Measurements from ENCODE around the gene BANF2.

BANF2 gene

DNA sequence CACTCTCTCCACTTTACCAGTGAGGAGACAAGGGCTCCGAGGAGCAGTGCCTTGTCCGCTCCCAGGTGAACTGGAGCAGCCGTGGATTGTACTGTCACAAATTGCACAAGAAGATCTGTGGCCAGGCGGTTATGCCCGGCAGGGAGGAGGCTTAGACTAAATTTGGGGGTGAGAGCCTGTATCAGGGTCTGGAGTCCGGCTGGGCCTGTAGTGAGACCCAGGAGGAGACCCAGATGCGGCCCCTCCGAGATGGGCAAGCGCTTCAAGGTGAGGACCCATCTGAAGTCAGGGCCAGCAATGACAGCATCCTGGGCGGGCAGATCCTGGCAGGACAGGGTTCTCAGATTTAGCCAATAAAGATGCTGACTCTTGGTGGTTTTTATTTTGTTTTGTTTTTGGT is 27.6 kb downstream of the BANF2 start:
- Histone ChIP-seq H3K9me3 (ENCODE audit: insufficient read depth, low read length, severe bottlenecking) (no peaks in the 10 kb centered on the region), H3K36me3 (ENCODE audit: insufficient read depth, low read length) (no peaks in the 10 kb centered on the region), H4K20me1 (ENCODE audit: insufficient read depth, low read length) (no peaks in the 10 kb centered on the region), H2AFZ (ENCODE audit: low read depth, low read length) (no peak overlapping the region), H3K4me3 (ENCODE audit: low read depth in 1 of 2, low read length in 2 of 2) (no peak overlapping the region), H3K4me2 (ENCODE audit: insufficient read depth, low read length) (no peak overlapping the region), H3K9ac (ENCODE audit: low read depth, low read length) (no peak overlapping the region), H3K27me3 (ENCODE audit: insufficient read depth, low read length, poor library complexity) (no peaks in the 10 kb centered on the region), H3K79me2 (ENCODE audit: insufficient read depth, low read length) (no peaks in the 10 kb centered on the region), H3K27ac (ENCODE audit: low read length) (no peak overlapping the region), H3K4me1 (ENCODE audit: insufficient read depth, low read length) (no peaks in the 10 kb centered on the region)
- ATAC-seq (ENCODE audit: insufficient read depth, low read depth): no peak
- TF ChIP-seq, protein P1, sequence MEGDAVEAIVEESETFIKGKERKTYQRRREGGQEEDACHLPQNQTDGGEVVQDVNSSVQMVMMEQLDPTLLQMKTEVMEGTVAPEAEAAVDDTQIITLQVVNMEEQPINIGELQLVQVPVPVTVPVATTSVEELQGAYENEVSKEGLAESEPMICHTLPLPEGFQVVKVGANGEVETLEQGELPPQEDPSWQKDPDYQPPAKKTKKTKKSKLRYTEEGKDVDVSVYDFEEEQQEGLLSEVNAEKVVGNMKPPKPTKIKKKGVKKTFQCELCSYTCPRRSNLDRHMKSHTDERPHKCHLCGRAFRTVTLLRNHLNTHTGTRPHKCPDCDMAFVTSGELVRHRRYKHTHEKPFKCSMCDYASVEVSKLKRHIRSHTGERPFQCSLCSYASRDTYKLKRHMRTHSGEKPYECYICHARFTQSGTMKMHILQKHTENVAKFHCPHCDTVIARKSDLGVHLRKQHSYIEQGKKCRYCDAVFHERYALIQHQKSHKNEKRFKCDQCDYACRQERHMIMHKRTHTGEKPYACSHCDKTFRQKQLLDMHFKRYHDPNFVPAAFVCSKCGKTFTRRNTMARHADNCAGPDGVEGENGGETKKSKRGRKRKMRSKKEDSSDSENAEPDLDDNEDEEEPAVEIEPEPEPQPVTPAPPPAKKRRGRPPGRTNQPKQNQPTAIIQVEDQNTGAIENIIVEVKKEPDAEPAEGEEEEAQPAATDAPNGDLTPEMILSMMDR (IDR thresholded peaks at IDR 0.05; ENCODE audit: borderline replicate concordance, extremely low read depth, low read length, poor library complexity, severe bottlenecking): no peak
- TF ChIP-seq EZH2 (IDR thresholded peaks at IDR 0.05; ENCODE audit: borderline replicate concordance, low read depth, low read length, severe bottlenecking): no peak
- no peak for DNase-seq

DNA sequence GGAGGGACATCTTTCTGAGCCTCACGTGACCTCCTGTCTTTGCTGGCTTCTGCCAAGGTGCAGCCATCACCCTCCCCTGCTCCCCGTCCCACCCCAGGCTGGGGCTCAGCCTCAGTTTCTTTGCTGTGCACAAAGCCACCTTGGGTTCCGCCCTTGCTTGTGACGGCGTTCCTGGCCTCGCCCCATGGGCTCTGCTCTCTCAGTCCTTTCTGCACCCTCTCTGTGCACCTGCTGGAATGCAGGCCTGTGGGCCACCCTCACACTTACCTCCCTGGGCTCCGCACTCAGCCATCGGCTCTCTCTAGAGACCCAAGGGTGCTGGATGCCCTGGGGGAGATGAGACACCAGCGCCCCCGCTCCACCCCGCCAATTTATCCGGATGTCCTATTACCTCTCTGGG is 28.3 kb downstream of the BANF2 start:
- no peaks in the 10 kb centered on the region for H3K4me1 ChIP-seq (ENCODE audit: insufficient read depth, low read length)
- no peaks in the 10 kb centered on the region for H3K27me3 ChIP-seq (ENCODE audit: insufficient read depth, low read length, poor library complexity)
- ATAC-seq (ENCODE audit: insufficient read depth, low read depth) (no peak), DNase-seq (no peak)
- H3K9ac ChIP-seq (ENCODE audit: low read depth, low read length): no peak overlapping the region
- no peak overlapping the region for H3K27ac ChIP-seq (ENCODE audit: low read length)
- H3K9me3 ChIP-seq (ENCODE audit: insufficient read depth, low read length, severe bottlenecking): no peaks in the 10 kb centered on the region
- peaks cover 6% of the 10 kb centered on the region; the same call in 1 of the 2 replicates for H4K20me1 ChIP-seq (ENCODE audit: insufficient read depth, low read length)
- H3K4me2 ChIP-seq (ENCODE audit: insufficient read depth, low read length): no peak overlapping the region
- H2AFZ ChIP-seq (ENCODE audit: low read depth, low read length): no peak overlapping the region
- no peak overlapping the region for H3K4me3 ChIP-seq (ENCODE audit: low read depth in 1 of 2, low read length in 2 of 2)
- TF ChIP-seq, protein P1 (IDR thresholded peaks at IDR 0.05; ENCODE audit: borderline replicate concordance, extremely low read depth, low read length, poor library complexity, severe bottlenecking): no peak
- no peak for TF ChIP-seq EZH2 (IDR thresholded peaks at IDR 0.05; ENCODE audit: borderline replicate concordance, low read depth, low read length, severe bottlenecking)
- no peaks in the 10 kb centered on the region for H3K79me2 ChIP-seq (ENCODE audit: insufficient read depth, low read length)
- H3K36me3 ChIP-seq (ENCODE audit: insufficient read depth, low read length): no peaks in the 10 kb centered on the region

DNA sequence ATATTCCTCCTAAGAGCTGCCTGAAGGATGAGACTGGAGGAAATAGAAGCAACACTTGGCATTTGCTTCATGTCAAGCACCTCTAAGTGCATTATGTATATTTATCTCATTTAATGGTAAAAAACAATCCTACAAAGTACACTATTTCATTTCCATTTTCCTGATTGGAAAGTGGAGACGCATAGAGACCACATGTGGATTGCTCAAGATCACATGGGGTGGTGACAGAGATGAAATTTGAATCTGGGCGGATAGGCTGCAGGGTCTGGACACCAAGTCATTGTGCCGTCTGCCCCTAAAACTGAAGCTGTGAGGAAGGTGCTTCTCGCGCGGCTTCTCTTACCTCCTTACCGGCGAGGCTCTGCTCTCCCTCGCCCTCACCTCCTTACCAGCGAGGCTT is 30.3 kb downstream of the BANF2 start:
- H3K9me3 ChIP-seq (ENCODE audit: insufficient read depth, low read length, severe bottlenecking): no peaks in the 10 kb centered on the region
- peaks cover 6% of the 10 kb centered on the region; the same call in 1 of the 2 replicates for H4K20me1 ChIP-seq (ENCODE audit: insufficient read depth, low read length)
- ATAC-seq (ENCODE audit: insufficient read depth, low read depth) (no peak), DNase-seq (no peak)
- no peaks in the 10 kb centered on the region for H3K4me1 ChIP-seq (ENCODE audit: insufficient read depth, low read length)
- no peaks in the 10 kb centered on the region for H3K79me2 ChIP-seq (ENCODE audit: insufficient read depth, low read length)
- no peaks in the 10 kb centered on the region for H3K36me3 ChIP-seq (ENCODE audit: insufficient read depth, low read length)
- TF ChIP-seq, protein P1 (IDR thresholded peaks at IDR 0.05; ENCODE audit: borderline replicate concordance, extremely low read depth, low read length, poor library complexity, severe bottlenecking): no peak
- no peak for TF ChIP-seq EZH2 (IDR thresholded peaks at IDR 0.05; ENCODE audit: borderline replicate concordance, low read depth, low read length, severe bottlenecking)
- no peak overlapping the region for H2AFZ ChIP-seq (ENCODE audit: low read depth, low read length)
- H3K4me3 ChIP-seq (ENCODE audit: low read depth in 1 of 2, low read length in 2 of 2): no peak overlapping the region
- H3K4me2 ChIP-seq (ENCODE audit: insufficient read depth, low read length): no peak overlapping the region
- H3K27me3 ChIP-seq (ENCODE audit: insufficient read depth, low read length, poor library complexity): no peaks in the 10 kb centered on the region
- H3K9ac ChIP-seq (ENCODE audit: low read depth, low read length): no peak overlapping the region
- no peak overlapping the region for H3K27ac ChIP-seq (ENCODE audit: low read length)

GRCh38 chr20:17731233-17731632 is 31.5 kb downstream of the BANF2 start:
- ATAC-seq (ENCODE audit: insufficient read depth, low read depth): no peak
- no peaks in the 10 kb centered on the region for H3K9me3 ChIP-seq (ENCODE audit: insufficient read depth, low read length, severe bottlenecking)
- no peaks in the 10 kb centered on the region for H3K27me3 ChIP-seq (ENCODE audit: insufficient read depth, low read length, poor library complexity)
- no peak overlapping the region for H3K4me3 ChIP-seq (ENCODE audit: low read depth in 1 of 2, low read length in 2 of 2)
- H3K27ac ChIP-seq (ENCODE audit: low read length): no peak overlapping the region
- DNase-seq: no peak
- no peak overlapping the region for H2AFZ ChIP-seq (ENCODE audit: low read depth, low read length)
- H3K4me2 ChIP-seq (ENCODE audit: insufficient read depth, low read length): no peak overlapping the region
- TF ChIP-seq, protein P1 (IDR thresholded peaks at IDR 0.05; ENCODE audit: borderline replicate concordance, extremely low read depth, low read length, poor library complexity, severe bottlenecking): no peak
- peaks cover 6% of the 10 kb centered on the region; the same call in 1 of the 2 replicates for H4K20me1 ChIP-seq (ENCODE audit: insufficient read depth, low read length)
- no peaks in the 10 kb centered on the region for H3K79me2 ChIP-seq (ENCODE audit: insufficient read depth, low read length)
- H3K4me1 ChIP-seq (ENCODE audit: insufficient read depth, low read length): no peaks in the 10 kb centered on the region
- H3K36me3 ChIP-seq (ENCODE audit: insufficient read depth, low read length): no peaks in the 10 kb centered on the region
- no peak overlapping the region for H3K9ac ChIP-seq (ENCODE audit: low read depth, low read length)
